NCI-H187 (cell line): ENCODE data around the gene KRTAP5-4.
"Not testable (repeated sequence)": the region's sequence is repeated elsewhere in the genome, so short reads cannot be mapped to it uniquely, and the experiment has no call there.

ENCODE experiments used
- DNase-seq, 2 experiments: peaks; one replicate each; lab custom pipeline; 2025; lab: John Stamatoyannopoulos, UW

The KRTAP5-4 gene

GRCh38 chr11:1652771-1653540 lies 31.0 kb upstream of the KRTAP5-4 start:
- DNase-seq: peak; percentile 3 to 33

GRCh38 chr11:1652442-1652770 lies 30.5 kb upstream of the KRTAP5-4 start:
- DNase-seq: no peak

- no peak for DNase-seq
Observed at GRCh38 chr11:1652026-1652425, 30.1 kb upstream of the KRTAP5-4 start.

DNA sequence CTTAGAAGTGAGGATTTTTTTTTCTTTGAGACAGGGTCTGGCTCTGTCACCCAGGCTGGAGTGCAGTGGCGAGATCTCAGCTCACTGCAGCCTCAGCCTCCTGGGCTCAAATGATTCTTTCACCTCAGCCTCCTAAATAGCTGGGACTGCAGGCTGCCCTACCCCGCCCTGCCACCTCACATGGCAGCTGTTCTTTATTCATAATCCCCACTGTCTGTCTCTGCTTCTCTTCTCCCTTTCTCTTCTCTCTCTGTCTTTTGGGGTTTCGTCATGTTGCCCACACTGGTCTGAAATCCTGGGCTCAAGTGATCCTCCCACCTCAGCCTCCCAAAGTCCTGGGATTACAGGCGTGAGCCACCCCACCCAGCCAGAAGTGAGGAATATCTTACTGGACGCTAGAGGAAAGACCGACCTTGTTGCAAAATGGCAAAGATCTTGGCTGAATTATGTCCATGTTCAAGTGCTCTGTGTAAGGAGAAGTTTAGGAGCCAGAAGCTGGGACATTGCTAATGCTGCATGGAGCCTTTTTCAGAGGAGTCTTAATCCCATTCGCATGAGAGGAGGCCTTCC lies 29.6 kb upstream of the KRTAP5-4 start:
- no peak for DNase-seq

GRCh38 chr11:1650918-1651262 lies 29.0 kb upstream of the KRTAP5-4 start:
- no peak for DNase-seq

DNA sequence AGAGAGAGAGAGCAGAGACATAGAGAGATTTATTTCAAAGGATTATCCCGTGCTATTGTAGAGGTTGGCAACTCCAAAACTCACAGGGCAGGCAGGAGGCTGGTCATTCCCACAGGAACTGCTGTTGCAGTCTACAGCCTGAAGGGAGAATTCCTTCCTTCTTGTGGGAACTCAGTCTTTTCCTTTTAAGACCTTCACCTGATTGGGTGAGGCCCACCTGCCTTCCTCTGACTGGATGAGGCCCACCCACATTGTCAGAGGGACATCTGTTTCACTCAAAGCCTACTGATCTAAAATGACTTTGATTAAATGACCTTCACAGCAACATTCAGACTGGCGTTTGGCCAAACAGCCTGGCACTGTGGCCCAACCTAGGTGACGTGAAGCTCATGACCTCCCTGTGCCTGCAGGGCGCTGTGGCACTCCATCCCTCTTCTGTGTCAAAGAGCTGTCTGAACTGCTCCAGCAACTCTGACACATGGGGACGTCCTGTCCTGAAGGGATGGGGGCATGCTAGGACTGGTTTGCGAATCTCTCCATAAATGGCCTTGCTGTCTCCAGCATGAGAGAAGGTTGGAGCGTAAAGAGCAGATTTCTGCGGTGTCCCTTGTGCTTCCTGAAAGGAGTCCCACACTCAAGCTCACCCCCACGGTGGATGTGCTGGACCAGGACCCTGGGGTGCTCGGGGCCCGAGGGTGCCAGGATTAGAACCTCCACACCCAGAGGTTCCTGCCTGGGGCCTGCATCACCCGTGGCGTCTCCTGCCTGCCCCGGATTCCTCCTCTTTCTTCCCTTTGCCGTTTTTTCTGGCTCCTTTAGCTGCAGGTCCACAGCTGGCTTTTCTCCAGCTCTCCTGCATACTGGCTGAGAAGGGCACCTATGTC lies 28.3 kb upstream of the KRTAP5-4 start:
- no peak for DNase-seq

- no peak for DNase-seq
Observed at GRCh38 chr11:1648653-1649420, 26.9 kb upstream of the KRTAP5-4 start.

GRCh38 chr11:1647901-1648652 lies 26.1 kb upstream of the KRTAP5-4 start:
- no peak for DNase-seq

GRCh38 chr11:1646540-1646939 lies 24.6 kb upstream of the KRTAP5-4 start:
- not testable (repeated sequence) for DNase-seq

DNA sequence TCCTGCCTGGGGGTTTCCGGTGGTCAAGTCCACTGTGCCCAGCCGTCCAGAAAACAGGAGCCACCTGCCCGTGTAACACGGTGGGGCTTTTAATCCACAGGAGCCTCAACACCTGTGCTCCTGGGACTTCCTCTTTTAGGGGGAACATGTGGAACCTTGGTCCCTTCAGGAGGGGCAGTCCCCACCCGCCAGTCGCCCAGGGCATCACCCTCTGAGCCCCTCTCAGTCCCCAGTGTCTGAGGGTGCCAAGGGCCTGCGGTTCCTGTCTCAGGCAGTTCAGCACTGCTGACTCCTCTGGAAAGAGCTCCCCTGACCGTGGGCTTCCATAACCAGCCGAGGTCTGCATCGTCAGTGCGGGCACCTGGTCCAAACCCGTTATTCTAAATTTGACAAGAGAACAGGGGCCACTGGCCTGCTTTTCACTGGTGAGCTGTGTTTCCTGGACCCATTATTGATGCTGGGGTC lies 23.5 kb upstream of the KRTAP5-4 start:
- DNase-seq: no peak

DNA sequence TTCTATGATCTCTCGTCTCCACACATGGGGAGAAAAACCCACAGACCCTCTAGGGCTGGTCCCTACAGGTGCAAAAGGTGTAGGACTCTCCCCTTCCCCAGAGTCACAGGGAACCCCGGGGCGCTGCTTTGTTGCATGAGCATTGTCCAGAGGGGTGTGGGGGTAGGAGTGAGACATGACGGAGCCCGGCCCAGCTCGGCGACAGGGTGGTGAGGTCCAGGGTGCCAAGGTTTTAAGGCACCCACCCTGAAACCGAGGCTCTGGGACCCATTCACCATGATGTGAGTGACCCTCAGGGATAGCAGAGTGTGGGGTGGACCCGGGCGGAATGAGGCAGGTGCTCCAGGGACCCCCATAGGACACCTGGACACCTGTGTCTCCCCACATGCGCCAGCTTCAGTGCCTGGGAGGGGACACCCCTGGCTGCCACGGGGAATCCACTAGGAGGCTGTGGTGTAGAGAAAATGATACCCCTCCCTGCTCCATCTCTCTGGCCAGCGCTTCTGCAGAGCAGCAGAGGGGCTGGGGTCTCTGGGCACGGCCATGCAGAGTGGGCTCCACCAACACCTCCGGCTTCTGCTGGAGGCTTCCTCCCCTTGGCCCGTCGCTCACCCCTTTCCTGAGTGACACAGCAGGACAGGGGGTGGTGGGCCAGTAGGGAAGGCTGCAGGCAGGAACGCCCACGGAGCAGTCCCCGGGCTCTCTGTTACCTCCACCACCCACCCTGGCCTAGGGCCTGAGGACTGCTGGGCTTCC lies 22.8 kb upstream of the KRTAP5-4 start:
- DNase-seq: no peak

GRCh38 chr11:1643146-1643690 lies 21.3 kb upstream of the KRTAP5-4 start:
- no peak for DNase-seq

DNA sequence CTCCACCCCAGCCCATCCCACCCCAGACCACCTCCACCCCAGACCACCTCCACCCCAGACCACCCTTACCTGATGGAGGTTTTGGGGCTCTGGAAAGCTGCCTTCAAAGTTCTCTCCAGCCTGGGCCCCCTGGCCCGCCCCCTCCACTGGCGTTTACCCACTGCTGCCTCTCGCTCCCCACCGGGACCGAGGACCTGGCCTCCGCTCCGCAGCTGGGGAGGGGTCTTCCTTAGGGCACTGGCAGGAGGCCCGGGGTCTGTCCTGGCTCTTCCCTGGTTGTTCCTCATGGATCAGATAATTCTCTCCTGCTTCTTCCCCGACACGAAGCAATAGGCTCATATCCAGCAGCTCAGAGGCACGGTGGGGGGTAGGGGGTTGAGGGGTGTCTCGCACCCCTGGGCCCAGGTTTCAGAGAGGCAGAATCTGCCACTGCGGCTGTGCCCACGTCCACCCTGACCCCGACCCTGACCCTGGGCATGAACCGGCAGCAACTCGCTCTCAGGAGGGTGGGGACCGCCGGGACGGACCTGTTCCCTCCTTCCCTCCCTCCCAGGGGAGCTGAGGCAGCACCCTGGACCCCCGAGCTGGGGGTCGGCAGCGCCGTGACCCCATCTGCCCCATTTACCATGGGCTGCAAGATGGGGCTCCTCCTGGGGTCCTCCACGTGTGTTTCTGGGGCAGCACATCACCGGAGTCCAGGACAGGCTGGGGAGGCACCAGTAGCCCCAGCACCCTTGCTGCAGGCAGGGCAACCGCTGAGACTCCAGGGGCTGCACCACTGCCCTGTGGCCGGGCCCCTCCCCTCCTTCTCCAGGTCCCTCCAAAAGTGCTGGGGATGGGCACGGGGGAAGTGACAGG lies 20.6 kb upstream of the KRTAP5-4 start:
- DNase-seq: no peak

- no peak for DNase-seq
Observed at GRCh38 chr11:1641096-1641495, 19.2 kb upstream of the KRTAP5-4 start.

DNA sequence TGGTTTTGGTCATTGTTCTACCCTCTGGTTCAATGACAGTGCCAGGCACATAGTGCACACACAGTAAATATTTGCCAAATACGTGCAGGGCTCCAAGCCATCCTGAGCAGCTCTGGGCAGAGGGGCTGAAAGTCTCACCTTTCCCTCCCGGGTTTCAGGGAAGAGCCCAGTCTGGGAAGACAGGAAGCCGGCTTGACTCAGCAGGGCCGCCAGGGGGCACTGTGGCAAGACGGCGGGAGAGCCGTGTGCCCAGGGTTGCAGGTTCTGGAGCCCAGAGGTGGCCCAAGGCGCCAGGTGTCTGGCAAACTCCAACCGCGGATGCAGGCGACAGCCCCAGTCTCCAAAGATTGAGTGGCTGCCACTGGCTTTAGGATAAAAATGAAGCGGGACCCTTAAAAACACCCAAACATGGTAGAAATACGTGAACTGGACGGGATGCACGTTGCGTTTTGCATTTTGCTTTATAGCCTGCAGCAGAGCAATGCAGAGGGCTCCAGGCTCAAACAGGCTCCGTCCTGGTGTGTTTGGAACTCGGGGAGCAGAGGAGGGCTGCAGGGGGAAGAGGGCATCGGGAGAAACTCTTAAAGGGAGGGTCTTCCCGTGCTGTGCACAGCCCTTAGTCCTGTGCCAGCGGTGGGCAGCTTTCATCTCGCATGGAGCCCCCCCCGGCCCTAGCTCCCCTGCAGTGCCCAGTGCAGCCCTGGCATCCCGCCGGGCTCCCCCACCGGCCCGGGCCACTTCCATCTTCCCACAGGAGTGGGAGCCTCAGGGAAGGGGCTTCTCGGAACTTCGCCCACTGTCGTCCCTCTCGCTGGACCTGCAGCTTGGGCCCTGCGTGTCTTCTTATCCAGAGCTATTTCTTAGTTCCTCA lies 18.4 kb upstream of the KRTAP5-4 start:
- DNase-seq: peak; percentile 27 to 47

DNA sequence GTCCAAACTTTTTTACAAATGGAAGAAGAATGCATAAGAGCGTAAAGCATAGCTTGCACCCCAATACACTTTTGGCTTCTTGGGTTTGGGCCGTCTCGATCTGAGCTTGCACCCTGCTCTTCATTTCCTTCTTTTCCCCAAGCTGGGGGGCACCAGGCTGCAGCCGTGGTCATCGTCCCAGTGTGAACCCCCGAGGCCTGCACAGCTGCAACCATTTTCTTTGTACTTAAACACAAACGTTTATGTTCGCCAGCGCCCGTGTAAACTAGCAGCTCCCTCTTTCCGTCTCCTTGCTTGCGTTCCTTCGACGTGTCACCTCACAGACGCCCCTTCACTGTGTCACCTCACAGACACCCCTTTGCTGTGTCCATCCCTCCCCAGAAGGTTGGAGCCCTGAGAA lies 17.7 kb upstream of the KRTAP5-4 start:
- DNase-seq: no peak

GRCh38 chr11:1639102-1639620 lies 17.2 kb upstream of the KRTAP5-4 start:
- peak in 1 of 2 experiments; percentile 25 for DNase-seq

DNA sequence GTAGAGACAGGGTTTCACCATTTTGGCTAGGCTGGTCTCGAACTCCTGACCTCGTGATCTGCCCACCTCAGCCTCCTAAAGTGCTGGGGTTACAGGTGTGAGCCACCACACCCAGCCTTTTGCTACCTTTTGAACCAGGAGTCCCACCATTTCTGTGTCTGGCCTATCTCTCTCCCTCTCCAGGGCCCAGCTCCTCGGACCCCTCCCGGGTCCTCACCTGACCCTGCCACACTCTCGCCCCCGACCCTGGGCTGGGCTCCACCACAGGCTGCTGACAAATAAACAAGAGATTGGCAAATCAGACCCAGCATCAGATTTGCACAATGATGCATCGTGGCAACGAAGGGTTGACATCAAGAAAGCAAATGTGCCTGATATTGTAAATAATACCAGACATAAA lies 16.4 kb upstream of the KRTAP5-4 start:
- no peak for DNase-seq
